HG03196 (cell line): Measurements from ENCODE around the gene ARMC2.
"Not testable (repeated sequence)": the region's sequence is repeated elsewhere in the genome, so short reads cannot be mapped to it uniquely, and the experiment has no call there.

ENCODE experiments used
- ATAC-seq: cut with Tn5 transposase; IDR thresholded peaks from one replicate; pipeline ENCODE4 v1.9.1; 2021; ENCODE audit not compliant: unreplicated experiment

ARMC2 gene

GRCh38 chr6:108914235-108915022 lies 66.2 kb downstream of the ARMC2 start:
- no peak for ATAC-seq

- no peak for ATAC-seq
Measured at GRCh38 chr6:108915258-108915657, 67.0 kb downstream of the ARMC2 start.

DNA sequence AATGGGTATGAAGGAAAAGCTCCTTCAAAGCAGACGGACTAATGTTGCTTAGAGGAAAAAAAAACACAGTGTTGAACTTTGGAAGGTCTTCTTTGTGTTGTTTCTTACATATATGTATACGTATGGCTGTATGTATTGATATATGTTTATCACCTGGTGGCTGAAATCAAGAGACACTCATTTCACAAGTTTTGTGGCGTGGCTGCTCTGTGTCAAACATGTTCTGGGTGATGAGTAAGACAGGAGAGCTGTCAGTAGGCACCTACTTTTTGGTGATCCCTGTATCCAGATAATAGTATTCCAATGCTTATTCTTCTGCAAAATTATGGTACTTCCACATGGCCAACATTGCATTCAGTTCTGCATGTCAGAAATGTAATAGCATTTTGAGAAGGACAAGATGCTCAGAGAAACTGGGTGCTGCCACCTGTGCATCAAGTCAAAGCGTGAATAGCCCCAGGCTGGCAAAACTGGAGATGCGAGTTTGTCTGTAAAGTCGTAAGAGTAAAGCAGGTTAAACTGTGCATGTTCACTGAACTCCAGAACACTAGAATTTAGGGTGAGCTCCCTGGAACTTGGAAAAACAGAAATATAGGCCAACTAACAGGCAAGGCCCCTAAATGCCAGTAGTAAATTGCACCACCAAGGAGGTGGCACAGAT lies 67.9 kb downstream of the ARMC2 start:
- no peak for ATAC-seq

GRCh38 chr6:108920751-108921150 lies 72.5 kb downstream of the ARMC2 start:
- no peak for ATAC-seq

DNA sequence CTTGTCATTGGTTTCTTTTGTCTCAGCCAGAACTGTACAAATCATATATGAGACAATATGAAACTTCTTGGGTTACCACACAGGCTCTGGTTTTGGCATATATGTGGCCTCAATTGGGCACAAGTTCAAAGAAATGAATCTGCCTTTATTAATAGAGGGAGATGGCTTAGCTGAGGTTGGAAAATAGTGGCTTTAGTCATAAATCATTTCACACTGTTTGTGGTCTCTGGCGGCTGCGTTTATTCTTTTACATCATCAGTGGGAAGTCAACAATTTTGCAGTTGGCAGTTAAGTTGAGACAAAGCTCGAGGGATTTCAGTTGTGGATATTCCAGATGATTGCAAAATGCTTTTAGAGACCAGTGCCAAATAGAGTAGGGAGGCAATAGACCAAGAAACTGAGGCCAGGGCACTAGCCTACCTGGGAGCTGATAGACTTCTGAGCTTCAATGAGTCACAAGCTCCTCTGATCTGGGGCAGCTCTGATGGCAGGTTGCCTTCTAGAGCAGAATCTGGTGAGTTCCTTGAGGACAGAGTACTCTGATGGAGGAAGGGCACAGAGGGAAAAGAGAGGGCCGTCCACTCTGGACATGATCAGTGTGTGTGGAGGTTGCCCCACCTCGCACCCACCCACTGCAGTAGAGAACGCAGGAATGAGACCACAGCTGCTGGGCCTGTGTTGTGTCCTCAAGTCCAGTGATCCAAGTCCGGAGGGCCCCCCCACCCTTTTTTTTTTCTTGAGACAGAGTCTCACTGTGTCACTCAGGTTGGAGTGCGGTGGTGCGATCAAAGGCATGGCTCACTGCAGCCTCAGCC lies 73.5 kb downstream of the ARMC2 start:
- no peak for ATAC-seq

- ATAC-seq = no peak
Measured at GRCh38 chr6:108922499-108922898, 74.3 kb downstream of the ARMC2 start.

DNA sequence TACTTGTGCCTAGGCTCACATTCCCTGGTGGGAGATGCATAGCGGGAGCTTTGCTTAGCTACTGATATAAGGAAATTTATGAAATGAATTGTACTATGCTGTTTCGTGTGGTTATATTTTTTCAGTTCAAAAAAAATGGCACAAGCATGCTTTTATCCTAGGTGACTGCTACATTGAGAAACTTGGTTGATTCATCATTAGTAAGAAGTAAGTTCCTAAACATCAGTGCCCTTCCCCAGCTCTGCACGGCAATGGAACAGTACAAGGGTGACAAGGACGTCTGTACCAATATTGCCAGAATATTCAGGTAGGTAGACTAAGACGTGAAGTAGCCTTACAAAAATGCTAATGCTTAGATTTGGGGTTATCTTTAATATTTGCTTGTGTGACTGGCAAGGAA lies 79.7 kb downstream of the ARMC2 start:
- ATAC-seq = no peak

GRCh38 chr6:108928650-108929049 lies 80.4 kb downstream of the ARMC2 start:
- no peak for ATAC-seq

DNA sequence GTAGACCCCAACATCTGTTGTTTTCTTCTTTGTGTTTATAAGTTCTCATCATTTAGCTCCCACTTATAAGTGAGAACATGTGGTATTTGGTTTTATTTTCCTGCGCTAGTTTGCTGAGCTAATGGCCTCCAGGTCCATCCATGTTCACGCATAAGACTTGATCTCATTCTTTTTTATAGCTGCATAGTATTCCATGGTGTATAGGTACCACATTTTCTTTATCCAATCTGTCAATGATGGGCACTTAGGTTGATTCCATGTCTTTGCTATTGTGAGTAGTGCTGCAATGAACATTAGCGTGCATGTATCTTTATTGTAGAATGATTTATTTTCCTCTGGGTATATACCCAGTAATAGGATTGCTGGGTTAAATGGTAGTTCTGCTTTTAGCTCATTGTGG lies 82.9 kb downstream of the ARMC2 start:
- ATAC-seq = not testable (repeated sequence)

- no peak for ATAC-seq
Measured at GRCh38 chr6:108937170-108937569, 88.9 kb downstream of the ARMC2 start.

GRCh38 chr6:108940741-108941140 lies 92.5 kb downstream of the ARMC2 start:
- no peak for ATAC-seq

DNA sequence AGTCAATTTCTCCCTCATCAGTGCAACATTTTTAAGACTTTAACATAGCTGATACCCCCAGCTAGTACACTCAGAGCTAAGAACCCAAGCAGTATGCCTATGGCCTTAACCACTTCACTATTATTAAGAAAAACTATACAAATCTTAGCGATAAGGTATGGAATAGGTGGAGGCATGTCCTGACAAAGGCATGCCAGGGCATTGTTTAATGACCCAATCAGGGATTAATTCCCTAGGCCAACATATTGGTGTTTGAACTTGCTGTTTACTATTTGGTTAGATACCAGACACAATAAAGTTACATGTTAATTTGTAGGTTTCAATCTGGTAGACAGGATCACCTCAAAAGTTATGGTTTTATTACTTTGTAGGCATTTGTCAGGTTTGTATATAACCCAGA lies 93.1 kb downstream of the ARMC2 start:
- ATAC-seq = no peak

DNA sequence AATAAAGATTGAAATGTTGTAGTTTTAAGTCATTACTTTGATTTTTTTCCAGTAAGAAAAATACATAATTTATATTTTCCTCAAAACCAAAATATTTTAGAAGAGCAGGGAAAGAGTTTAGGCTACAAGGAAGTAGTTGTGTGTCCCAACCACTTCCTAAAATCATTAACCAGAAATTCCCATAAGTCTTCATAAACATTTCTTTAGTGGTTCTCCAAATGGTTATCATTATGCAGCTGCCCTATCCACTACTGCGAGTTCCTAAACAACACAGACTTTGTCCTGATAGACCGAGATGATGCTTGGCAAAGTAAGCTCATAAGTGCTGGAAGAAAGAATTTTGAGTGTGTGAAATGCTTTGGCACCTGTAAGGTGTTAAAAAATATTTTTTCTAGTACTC lies 93.6 kb downstream of the ARMC2 start:
- ATAC-seq = no peak

- no peak for ATAC-seq
Measured at GRCh38 chr6:108942556-108943492, 94.6 kb downstream of the ARMC2 start.

- no peak for ATAC-seq
Measured at GRCh38 chr6:108944071-108944470, 95.8 kb downstream of the ARMC2 start.

GRCh38 chr6:108944707-108945680 lies 96.8 kb downstream of the ARMC2 start:
- ATAC-seq = no peak

DNA sequence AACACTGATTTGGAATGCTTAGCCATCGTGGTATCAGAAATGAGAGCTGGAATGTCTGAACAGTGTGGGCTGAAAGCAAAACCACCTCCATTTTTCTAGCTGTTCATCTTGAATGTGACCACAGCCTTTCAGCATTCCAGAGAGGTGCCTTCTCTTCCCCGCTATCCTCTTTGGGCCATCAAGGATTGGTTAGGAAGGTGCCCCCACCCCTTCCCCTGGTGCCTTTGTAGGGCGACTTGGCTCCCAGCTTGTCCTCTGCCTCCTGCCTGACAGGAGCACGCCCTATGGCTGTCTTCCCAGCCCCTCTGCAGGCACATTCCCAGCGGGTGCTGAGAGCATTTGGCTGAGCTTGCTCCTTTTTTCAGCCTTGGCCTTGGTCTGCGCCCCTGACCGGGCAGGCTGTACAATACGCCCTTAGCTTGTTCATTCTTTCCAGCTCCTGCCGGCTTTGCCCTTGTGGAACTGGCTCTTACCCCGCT lies 97.5 kb downstream of the ARMC2 start:
- no peak for ATAC-seq

DNA sequence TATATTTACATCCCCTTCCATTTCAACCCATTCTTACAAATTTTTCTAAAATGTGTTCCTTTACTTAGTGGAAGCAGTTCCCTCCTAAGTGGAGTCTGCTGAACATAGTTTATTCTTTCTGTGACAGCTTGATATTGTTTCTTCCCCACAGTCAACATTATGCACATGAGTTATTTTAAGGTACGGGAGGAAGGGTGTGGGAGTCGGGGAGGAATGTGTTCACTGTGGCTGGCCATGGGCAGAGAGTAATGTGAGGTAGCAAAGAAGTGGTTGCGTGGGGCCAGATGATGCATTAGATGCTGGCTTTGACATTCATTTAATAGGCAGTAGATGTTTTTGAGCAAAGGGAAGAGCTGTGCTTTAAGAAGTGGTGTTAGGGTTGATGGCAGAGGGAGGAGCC lies 98.5 kb downstream of the ARMC2 start:
- no peak for ATAC-seq

DNA sequence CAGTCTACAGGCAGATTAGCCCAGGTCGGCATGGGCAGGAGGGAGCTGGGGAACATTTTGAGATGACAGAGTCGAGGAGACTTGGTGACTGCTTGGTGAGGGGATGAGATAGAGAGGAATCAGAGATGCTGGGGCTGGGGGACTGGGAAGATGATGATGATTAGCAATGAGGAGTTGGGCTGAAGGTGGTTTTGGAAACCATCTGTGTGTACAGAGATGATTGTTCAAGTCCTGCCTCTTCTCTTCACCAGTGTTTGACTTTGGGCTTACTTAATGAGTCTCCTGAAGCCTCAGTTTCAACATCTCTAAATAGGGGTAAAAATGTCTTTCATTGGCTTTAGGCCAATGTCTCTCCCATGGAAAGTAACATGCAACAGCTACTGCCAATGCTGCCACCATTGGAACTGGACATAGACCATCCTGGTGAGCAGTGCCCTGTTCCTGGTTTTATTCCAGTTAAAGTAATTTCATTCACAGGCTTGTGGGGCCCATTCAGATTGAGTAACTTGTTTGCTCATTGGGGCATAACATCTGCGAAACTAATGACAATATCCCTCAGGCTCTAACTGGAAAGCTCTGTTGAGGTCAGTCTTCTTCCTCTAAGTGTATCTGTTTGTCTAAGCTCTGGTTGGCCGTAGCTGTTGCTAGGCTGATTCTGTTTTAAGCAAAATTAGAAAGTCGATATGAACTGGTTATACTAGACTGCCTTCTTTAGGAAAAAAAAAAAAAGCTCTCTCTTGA lies 99.1 kb downstream of the ARMC2 start:
- no peak for ATAC-seq
